GM19099 (cell line): Measurements from ENCODE around the gene PTPN22.

ENCODE experiments used
- POLR2A ChIP-seq: IDR thresholded peaks from 3 replicates; pipeline ENCODE4 v1.6.1; 2011; ENCODE audit warnings: low read depth; ENCODE audit not compliant: insufficient read length; ENCODE audit errors: extremely low read depth

Gene PTPN22

GRCh38 chr1:113895098-113895497 is 23.6 kb upstream of the PTPN22 start:
- TF ChIP-seq POLR2A: no peak

- no peak for TF ChIP-seq POLR2A
Observed at GRCh38 chr1:113893267-113893666, 21.8 kb upstream of the PTPN22 start.

- TF ChIP-seq POLR2A: no peak
Observed at GRCh38 chr1:113891631-113892220, 20.2 kb upstream of the PTPN22 start.

- TF ChIP-seq POLR2A: no peak
Observed at GRCh38 chr1:113890816-113891215, 19.3 kb upstream of the PTPN22 start.

- no peak for TF ChIP-seq POLR2A
Observed at GRCh38 chr1:113887402-113888175, 16.1 kb upstream of the PTPN22 start, which contains the start of gene BCL2L15. TSS of gene BCL2L15 (minus strand) at chr1:113887581. CDS start at chr1:113887375, 206 bp downstream.

GRCh38 chr1:113886417-113887401 is 15.2 kb upstream of the PTPN22 start:
- TF ChIP-seq POLR2A: no peak

GRCh38 chr1:113881661-113882060 is 10.1 kb upstream of the PTPN22 start:
- TF ChIP-seq POLR2A: no peak

- no peak for TF ChIP-seq POLR2A
Observed at GRCh38 chr1:113879739-113880038, 8.2 kb upstream of the PTPN22 start.

- no peak for TF ChIP-seq POLR2A
Observed at GRCh38 chr1:113876176-113876575, 4.7 kb upstream of the PTPN22 start.

- no peak for TF ChIP-seq POLR2A
Observed at GRCh38 chr1:113875714-113876113, 4.2 kb upstream of the PTPN22 start.

GRCh38 chr1:113874012-113874879 is 2.7 kb upstream of the PTPN22 start:
- TF ChIP-seq POLR2A: no peak

- TF ChIP-seq POLR2A: no peak
Observed at GRCh38 chr1:113872219-113872935, 865 bp upstream of the PTPN22 start.

GRCh38 chr1:113870778-113871177 is 734 bp downstream of the PTPN22 start:
- TF ChIP-seq POLR2A: no peak
